Stimulated activated CD8-positive, alpha-beta memory T cell treated with anti-CD3 and anti-CD28 coated beads, Interleukin-15, amount 100 ng/mL, for 48 hours (primary cell): Measurements from ENCODE around the gene ZBTB21.
A peak's percentile ranks its signal among the peaks of the same experiment; 100 is the strongest.
"Not testable (repeated sequence)": the region's sequence is repeated elsewhere in the genome, so short reads cannot be mapped to it uniquely, and the experiment has no call there.

Experiments
- DNase-seq, 2 donors: peaks; one replicate each; pipeline ENCODE4 v3.0.0-alpha.2; 2020; ENCODE audit warnings: low read depth in 2 of 2

ZBTB21 gene

GRCh38 chr21:41967708-41968107 is 42.5 kb downstream of the ZBTB21 start:
- no peak for DNase-seq

GRCh38 chr21:41966872-41967621 is 43.1 kb downstream of the ZBTB21 start:
- DNase-seq: no peak

DNA sequence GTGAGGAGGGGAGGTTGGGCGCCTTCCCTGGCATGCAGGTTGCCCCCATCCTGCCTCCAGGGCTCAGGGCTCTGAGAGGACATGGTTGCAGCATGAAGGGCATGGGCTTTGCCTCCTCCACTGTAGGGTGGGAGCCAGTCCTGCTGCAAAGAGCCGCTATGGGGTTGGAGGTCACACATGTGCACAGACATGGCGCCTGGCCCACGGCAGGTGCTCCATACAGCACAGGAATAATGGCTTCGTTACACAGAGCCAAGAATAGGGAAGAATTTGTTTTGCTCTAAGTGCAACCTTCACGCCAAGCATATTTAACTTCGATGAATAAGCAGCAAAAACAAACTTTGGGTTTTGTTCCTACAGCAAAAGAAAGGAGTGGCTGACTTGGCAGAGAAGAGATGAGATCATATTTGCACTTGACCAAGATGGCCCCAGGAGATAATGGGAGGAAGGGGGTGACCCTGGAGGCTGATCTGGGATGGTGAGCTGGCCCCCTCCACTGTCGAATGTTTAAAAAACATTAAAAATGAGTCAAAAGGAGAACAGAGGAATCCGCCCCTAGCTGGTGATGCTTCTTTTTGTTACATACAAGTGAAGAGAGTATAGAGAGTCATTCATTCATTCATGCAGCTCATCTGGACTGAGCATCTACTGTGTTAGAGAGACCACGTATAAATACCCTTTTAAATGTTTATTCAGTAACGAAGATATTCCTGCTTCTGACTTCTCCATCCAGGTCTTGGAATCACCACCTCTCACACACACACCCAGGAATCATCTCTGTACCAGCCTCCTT is 43.9 kb downstream of the ZBTB21 start:
- DNase-seq: no peak

GRCh38 chr21:41965461-41966013 is 44.6 kb downstream of the ZBTB21 start:
- DNase-seq: no peak

GRCh38 chr21:41965045-41965444 is 45.1 kb downstream of the ZBTB21 start:
- no peak for DNase-seq

- DNase-seq: no peak
These were observed 46.0 kb downstream of the ZBTB21 start for GRCh38 chr21:41964171-41964570.

DNA sequence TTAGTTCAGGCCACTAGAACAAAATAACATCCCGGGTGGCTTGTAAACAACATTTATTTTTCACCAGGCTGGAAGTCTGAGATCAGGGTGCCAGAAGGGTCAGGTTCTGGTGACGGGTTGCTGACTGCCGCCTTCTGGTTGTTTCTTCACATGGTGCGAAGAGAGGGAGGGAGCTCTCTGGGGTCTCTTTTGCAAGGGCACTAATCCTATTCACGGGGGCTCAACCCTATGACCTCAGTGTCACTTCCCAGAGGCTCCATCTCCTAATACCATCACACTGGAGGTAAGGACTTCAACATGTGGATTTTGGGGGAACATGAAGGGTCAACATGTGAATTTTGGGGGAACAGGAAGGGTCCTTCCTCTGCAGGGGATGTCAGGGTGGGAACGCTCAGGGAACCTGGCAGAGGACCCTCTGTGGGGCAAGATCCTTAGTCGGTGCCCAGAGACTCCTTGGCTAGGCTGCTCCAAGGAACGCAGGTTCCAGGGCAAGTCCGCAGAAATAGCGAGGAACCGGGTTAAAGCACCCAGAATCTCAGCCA is 47.7 kb downstream of the ZBTB21 start:
- no peak for DNase-seq

GRCh38 chr21:41961753-41962152 is 48.4 kb downstream of the ZBTB21 start:
- DNase-seq: no peak

DNA sequence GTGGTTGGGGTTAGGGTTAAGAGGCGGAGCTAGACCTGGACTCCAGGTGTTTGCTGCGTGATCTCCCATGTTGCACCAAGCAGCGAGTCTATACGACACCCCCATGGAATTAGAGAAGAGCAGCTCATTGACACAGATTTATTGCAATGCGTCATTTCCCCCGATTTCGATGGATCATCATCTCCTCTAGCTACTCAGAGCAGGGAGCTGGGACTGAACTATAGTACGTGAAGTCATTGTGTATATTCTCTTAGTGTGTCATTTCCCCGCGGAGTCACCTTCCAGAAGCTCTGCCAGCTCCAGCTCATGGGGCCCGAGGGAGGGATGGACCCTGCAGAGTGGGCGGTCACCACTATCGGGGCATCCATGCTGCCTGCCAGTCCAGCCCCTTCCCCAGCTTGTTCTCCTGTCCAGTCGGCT is 48.9 kb downstream of the ZBTB21 start:
- DNase-seq: no peak

DNA sequence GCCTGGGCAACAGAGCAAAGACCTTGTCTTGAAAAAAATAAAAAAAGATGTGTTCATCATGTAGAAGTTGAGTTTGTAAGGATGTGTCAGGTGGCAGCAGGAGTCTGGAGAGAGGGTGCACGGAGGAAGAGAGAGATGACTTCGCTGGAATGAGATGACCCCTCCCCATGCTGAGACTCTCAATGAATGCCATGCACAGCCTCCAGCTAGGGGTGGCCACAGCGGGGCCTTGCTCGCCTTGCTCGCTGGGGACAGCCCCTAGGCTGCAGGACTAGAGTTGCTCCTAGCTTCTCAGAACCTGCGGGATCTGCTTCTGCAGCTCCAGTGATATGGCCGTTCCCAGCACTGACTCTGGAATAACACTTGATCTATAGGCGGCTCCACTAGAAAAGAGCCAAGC is 49.8 kb downstream of the ZBTB21 start:
- DNase-seq: no peak

- DNase-seq: not testable (repeated sequence)
These were observed 50.5 kb downstream of the ZBTB21 start for GRCh38 chr21:41959697-41960096.

DNA sequence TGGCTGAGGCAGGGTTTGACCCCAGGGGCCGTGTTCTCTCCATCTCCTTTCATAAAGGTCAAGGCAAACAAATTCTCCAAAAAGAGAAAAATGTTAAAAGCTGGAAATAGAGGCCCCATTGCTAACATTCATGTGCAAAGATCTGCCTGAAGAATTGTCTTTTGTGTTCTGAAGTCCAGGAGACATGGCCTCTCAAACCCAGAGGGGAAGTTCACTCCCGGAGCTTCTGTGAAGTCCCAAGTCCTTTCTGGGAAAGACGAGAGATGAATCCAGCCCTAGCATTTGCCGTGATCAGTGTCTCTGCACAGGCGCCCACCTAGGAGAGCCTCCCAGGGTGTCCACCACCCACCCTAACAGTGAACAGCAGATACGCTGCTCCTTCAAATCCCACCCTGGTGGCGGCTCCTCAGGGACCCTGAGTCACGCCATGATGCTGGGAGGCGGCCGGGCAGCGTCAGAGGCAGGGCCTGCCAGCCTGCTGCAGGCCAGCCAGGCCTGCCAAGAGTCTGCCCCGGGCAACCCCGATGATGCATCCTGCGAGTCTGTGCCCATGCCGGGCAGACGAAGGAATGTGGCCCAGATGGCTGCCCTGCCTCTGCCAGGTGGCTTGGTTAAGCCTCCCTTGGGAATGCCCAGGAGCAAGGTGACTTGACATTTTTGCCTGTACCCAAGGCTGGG is 51.1 kb downstream of the ZBTB21 start:
- no peak for DNase-seq

- no peak for DNase-seq
These were observed 52.0 kb downstream of the ZBTB21 start for GRCh38 chr21:41957991-41958766.

DNA sequence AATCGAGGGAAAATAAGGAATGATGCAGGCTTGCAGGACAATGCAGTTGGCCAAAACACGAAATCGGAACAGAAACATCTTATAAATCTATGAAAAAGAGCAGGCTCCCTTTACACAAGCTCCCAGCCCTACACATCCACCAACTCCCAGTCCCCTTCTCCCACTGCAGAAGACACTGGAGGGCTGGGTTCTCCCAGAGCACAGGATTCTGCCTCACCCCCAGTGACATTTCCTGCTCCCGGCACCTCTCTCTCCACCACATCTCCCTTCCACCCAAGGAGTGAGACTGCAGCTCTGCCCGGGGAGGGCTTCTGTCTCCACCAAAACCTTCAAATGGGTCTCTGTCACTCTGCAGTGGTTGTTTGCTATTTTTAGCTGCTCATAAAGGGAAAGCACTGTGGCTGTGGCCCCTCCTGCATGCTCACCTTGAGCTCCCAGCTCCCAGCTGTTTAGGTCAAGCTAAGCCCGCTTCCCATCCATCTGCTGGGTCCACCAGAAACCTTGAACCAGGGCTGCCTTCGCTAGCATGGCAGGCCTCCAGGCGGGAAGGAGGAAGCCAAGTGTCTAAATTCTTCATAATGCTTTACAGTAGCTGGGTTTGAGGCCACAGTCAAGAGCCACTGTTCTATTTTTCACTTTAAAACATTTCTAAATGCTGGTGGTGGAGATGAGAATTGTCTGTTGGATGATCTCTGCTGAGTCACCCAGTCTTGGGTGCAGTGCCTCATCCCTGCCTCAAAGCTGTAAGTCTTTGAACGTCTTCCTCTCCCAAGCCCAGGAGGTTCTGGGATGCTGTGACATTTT is 53.0 kb downstream of the ZBTB21 start:
- DNase-seq: no peak

- no peak for DNase-seq
These were observed 54.6 kb downstream of the ZBTB21 start for GRCh38 chr21:41955516-41955915.

GRCh38 chr21:41954654-41955499 is 55.3 kb downstream of the ZBTB21 start:
- no peak for DNase-seq

DNA sequence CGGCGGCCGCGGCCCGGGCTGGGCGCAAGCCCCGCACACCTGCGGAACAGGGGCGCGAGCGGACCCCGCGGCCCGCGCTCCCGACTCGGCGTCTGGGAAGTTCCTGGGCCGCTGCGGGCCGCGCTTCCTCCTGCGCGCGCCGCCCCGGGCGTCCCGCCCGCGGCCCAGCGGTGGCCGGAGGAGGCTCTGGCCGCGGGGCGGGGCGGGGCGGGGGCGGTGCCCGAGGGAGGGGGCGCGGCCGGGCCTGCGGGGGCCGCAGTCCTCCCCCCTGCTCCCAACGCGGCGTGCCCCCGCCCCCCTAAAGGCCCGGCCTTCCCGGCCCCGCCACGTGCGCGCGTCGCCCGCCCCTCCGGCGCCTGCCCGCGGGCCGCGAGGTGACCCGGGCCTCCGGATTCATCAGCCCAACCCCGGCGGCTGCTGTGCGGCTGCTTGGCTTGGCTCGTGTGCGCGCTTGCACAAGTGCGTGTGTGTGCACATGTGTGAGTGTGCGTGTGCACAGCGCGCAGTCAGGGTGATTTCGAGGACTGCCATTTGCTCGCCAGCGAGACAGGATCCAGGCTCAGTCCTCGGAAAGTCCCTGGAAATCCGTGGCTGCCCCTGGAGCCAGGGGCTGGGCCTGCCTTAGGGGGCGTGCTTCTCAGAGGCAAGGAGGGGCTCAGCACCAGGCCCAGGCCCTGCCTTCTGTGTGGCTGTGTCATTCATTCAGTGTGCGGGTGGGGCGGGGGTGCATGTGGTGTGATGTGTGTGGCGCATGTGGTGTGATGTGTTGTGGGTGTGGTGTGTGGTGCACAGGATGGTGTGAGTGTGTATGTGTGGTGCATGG is 56.1 kb downstream of the ZBTB21 start, which contains the start of gene C2CD2:
Gene C2CD2 (minus strand): TSS at position 188 of the 823 bp plus-strand sequence. CDS start 370 bp downstream, outside the sequence.
- DNase-seq: peak; percentile 7 to 14

DNA sequence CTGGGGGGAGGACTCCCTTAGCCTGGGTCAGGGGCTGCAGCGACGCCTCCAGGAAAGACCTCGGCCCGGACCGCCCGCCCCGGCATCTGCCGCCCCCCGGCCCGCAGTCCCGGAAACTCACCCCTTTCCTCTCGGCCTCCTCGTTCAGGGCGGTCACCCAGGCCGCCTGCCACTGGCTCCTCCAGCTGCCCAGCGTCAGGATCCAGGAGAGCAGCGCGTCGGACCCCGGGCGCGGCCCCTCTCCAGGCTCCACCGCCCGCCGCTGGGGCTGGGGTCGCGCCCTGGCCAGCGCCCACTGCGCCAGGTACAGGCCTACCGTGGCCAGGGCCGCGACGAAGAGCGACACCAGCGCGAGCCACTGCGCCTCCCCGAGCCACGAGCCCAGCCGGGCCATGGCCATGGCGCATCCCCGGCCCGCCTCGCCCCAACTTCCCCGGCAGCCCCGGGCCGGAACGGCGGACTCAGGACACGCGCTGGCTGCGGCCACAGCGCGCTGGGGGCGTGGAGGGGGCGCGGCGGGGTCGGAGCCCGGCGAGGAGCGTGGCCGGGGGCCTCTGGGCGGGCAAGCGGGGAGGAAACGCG is 56.8 kb downstream of the ZBTB21 start:
- no peak for DNase-seq
